Measurements from ENCODE around the gene VWA8.

The VWA8 gene

DNA sequence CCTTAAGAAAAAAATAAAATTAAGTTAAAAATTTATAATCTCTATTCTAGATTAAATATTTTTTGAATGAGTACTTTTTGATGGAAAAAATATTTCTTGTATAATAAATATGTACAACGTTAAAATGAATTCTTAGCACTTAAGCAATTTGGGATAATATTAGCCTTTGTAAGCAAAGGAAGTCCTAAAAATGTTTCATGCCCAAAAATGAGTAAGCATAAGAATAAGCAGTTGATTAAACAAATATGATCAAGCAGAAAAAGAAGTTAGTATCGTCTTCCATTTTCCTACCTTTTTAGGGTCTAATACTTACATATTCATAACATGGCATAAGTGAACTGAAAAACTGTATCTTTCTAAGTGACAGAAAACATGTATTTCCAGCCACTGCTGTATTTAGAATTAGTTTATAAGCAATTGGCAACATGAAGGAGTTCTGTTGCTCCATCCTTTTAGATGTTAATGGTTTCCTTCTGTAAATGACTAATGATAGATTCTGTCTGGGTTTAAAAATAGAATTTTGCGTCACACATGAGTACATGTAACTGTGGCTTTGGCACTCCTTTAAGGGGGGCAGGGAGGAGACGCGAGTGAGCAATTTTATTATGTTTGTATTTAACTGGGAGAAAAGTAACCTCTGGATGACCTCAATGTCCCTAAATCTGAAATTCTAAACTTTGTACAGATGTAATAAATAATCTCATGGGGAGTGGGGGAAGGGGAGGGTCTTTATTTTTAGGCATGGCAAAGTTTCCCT is 266.2 kb downstream of the VWA8 start:
- no peaks in the 10 kb centered on the region for H3K9me3 Mint-ChIP-seq
- H3K4me1 Mint-ChIP-seq = peaks cover 13% of the 10 kb centered on the region
- peaks cover 27% of the 10 kb centered on the region for H3K36me3 Mint-ChIP-seq
- DNase-seq (ENCODE audit: low spot score in 2 of 2) = no peak
- H3K27me3 Mint-ChIP-seq = no peaks in the 10 kb centered on the region
- peak; percentile 64 for ATAC-seq (ENCODE audit: low read depth)
- H3K27ac Mint-ChIP-seq = no peak overlapping the region
- no peak overlapping the region for H3K4me3 Mint-ChIP-seq

DNA sequence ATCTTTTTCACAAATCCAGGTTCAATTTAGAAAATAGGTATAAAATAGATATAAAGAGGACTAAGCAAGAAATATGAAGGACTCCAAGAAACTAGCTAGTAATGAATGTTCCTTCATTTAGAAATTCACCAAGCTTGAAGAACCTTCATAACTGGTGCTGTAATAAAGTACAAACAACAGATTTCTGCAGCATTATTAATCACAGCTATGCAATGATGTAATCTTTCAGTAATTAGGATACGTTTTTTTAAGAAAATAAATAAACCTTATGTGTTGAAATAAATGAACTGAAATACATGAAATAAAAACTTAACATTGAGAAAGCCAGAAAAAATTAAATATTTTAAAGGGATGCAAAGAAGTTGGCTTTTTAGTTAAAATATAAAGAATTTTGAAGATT is 267.5 kb downstream of the VWA8 start:
- Mint-ChIP-seq H3K9me3 (no peaks in the 10 kb centered on the region), H3K27me3 (no peaks in the 10 kb centered on the region), H3K27ac (no peak overlapping the region), H3K4me3 (no peak overlapping the region), H3K36me3 (peaks cover 27% of the 10 kb centered on the region), H3K4me1 (peaks cover 13% of the 10 kb centered on the region)
- ATAC-seq (ENCODE audit: low read depth) (no peak), DNase-seq (ENCODE audit: low spot score in 2 of 2) (no peak)

GRCh38 chr13:41691274-41691673 is 269.6 kb downstream of the VWA8 start:
- DNase-seq (ENCODE audit: low spot score in 2 of 2) (no peak), ATAC-seq (ENCODE audit: low read depth) (no peak)
- no peaks in the 10 kb centered on the region for H3K27me3 Mint-ChIP-seq
- no peaks in the 10 kb centered on the region for H3K9me3 Mint-ChIP-seq
- H3K4me3 Mint-ChIP-seq = no peak overlapping the region
- peaks cover 20% of the 10 kb centered on the region for H3K36me3 Mint-ChIP-seq
- peaks cover 6% of the 10 kb centered on the region for H3K4me1 Mint-ChIP-seq
- no peak overlapping the region for H3K27ac Mint-ChIP-seq

DNA sequence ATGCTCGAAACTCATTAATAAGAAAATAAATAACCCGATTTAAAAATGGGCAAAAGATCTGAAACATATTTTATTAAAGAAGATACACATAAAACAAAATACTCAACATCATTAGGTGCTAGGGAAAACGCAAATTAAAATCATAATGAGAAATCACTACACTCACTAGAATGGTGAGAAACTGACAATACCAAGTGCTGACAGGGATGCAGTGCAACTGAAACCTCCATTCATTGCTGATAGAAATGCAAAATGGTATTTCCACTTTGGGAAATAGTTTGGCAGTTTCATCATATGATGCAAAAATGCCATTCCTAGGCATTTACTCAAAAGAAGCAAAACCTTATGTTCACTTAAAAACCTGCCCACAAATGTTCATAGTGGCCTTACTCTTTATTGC is 278.1 kb downstream of the VWA8 start:
- Mint-ChIP-seq H3K27ac (no peak overlapping the region), H3K27me3 (no peaks in the 10 kb centered on the region), H3K9me3 (no peaks in the 10 kb centered on the region), H3K4me1 (no peaks in the 10 kb centered on the region), H3K36me3 (peaks cover 25% of the 10 kb centered on the region), H3K4me3 (no peak overlapping the region)
- no peak for DNase-seq (ENCODE audit: low spot score in 2 of 2)
- no peak for ATAC-seq (ENCODE audit: low read depth)

DNA sequence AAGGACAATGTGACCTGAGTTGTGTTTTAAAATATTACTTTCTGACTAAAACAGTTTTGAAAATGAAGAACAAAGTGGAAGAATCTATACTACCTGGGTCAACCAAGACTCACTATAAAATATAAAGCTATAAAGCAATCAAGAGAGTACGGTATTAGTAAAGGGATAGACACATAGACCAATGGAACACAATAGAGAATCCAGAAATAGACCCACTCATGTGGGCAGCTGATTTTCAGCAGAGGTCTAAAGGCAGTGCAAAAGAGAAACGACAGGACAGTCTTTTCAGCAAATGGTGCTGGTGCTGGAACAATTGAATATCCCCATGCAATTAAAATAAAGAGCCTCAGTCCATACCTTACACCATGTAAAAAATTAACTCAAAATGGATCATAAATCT is 278.9 kb downstream of the VWA8 start:
- Mint-ChIP-seq H3K27ac (no peak overlapping the region), H3K9me3 (no peaks in the 10 kb centered on the region), H3K4me1 (no peaks in the 10 kb centered on the region), H3K4me3 (no peak overlapping the region), H3K27me3 (no peaks in the 10 kb centered on the region), H3K36me3 (peaks cover 25% of the 10 kb centered on the region)
- DNase-seq (ENCODE audit: low spot score in 2 of 2) (no peak), ATAC-seq (ENCODE audit: low read depth) (no peak)

GRCh38 chr13:41681587-41681986 is 279.3 kb downstream of the VWA8 start:
- Mint-ChIP-seq H3K27me3 (no peaks in the 10 kb centered on the region), H3K4me1 (no peaks in the 10 kb centered on the region), H3K9me3 (no peaks in the 10 kb centered on the region), H3K4me3 (no peak overlapping the region), H3K27ac (no peak overlapping the region), H3K36me3 (peaks cover 25% of the 10 kb centered on the region)
- DNase-seq (ENCODE audit: low spot score in 2 of 2) = no peak
- no peak for ATAC-seq (ENCODE audit: low read depth)

- Mint-ChIP-seq H3K27me3 (no peaks in the 10 kb centered on the region), H3K36me3 (peaks cover 28% of the 10 kb centered on the region), H3K4me1 (no peaks in the 10 kb centered on the region), H3K27ac (no peak overlapping the region), H3K9me3 (no peaks in the 10 kb centered on the region), H3K4me3 (no peak overlapping the region)
- DNase-seq (ENCODE audit: low spot score in 2 of 2) (no peak), ATAC-seq (ENCODE audit: low read depth) (no peak)
These were observed 280.0 kb downstream of the VWA8 start for GRCh38 chr13:41680900-41681299.

GRCh38 chr13:41678848-41679247 is 282.1 kb downstream of the VWA8 start:
- Mint-ChIP-seq H3K4me3 (no peak overlapping the region), H3K27ac (no peak overlapping the region), H3K36me3 (peaks cover 28% of the 10 kb centered on the region), H3K27me3 (no peaks in the 10 kb centered on the region), H3K4me1 (no peaks in the 10 kb centered on the region), H3K9me3 (no peaks in the 10 kb centered on the region)
- ATAC-seq (ENCODE audit: low read depth) (no peak), DNase-seq (ENCODE audit: low spot score in 2 of 2) (no peak)

DNA sequence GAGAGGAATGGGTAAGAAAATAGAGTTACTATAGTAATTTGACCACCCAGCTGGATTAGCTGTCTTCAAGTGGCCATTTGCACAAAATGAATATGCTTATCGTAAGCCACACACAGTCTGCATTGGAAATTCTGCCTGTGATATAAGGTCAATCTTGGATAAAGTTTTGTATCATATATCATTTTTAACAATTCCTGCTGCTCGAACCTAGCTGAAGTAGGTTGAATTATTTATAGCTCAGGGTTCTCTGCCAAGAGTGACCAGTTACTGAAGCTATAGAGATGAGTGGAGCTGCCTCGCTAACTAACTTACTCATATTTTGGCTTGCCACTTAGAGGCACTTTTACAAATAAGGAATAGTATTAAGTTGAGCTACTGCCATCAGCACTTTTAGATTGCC is 282.7 kb downstream of the VWA8 start:
- DNase-seq (ENCODE audit: low spot score in 2 of 2) (no peak), ATAC-seq (ENCODE audit: low read depth) (no peak)
- H3K27ac Mint-ChIP-seq = no peak overlapping the region
- H3K4me3 Mint-ChIP-seq = no peak overlapping the region
- H3K36me3 Mint-ChIP-seq = peaks cover 24% of the 10 kb centered on the region
- no peaks in the 10 kb centered on the region for H3K9me3 Mint-ChIP-seq
- no peaks in the 10 kb centered on the region for H3K4me1 Mint-ChIP-seq
- no peaks in the 10 kb centered on the region for H3K27me3 Mint-ChIP-seq

DNA sequence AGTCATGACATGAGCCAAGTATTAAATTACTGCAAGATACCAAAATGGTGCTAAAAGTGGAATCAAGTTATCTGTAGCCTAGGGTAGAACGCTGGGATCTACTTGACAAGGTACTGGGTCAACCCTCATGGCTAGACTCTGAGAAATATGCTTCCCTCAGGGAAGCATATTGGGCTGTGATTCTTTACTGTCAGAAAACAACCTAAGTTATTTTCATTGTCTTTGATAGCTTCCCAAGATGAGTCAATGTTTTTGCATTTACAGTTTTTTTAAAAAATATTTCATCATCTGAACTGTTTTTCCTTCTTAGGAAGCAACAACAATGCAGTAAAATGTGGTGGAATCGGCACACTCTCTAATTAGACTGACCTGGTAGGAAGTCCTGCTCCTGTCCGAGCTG is 285.6 kb downstream of the VWA8 start:
- DNase-seq (ENCODE audit: low spot score in 2 of 2) (no peak), ATAC-seq (ENCODE audit: low read depth) (no peak)
- Mint-ChIP-seq H3K4me1 (no peaks in the 10 kb centered on the region), H3K27me3 (no peaks in the 10 kb centered on the region), H3K9me3 (no peaks in the 10 kb centered on the region), H3K27ac (no peak overlapping the region), H3K36me3 (peaks cover 21% of the 10 kb centered on the region), H3K4me3 (no peak overlapping the region)

- DNase-seq (ENCODE audit: low spot score in 2 of 2) = no peak
- Mint-ChIP-seq H3K27me3 (no peaks in the 10 kb centered on the region), H3K27ac (no peak overlapping the region), H3K4me1 (no peaks in the 10 kb centered on the region), H3K9me3 (no peaks in the 10 kb centered on the region), H3K4me3 (no peak overlapping the region), H3K36me3 (peaks cover 23% of the 10 kb centered on the region)
- ATAC-seq (ENCODE audit: low read depth) = no peak
These were observed 286.7 kb downstream of the VWA8 start for GRCh38 chr13:41674246-41674645.

DNA sequence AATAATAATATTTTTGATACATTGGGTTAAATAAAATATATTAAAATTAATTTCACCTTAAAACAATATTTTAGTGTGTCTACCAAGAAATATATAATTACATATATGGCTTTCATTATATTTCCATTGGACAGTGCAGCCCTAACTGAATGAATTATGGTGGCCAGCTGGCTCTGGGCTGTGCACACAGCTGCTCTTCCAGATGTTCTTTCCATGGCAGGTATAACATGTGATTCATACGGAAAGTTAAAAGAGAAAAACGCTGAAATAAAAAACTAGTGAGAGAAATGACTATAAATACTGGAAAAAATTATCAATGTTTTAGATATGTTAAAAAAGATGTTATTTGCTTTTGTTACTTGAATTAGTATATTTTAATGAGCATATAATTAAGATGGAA is 287.3 kb downstream of the VWA8 start:
- ATAC-seq (ENCODE audit: low read depth) = no peak
- Mint-ChIP-seq H3K4me3 (no peak overlapping the region), H3K27ac (no peak overlapping the region), H3K9me3 (no peaks in the 10 kb centered on the region), H3K27me3 (no peaks in the 10 kb centered on the region), H3K4me1 (no peaks in the 10 kb centered on the region), H3K36me3 (peaks cover 24% of the 10 kb centered on the region)
- no peak for DNase-seq (ENCODE audit: low spot score in 2 of 2)

DNA sequence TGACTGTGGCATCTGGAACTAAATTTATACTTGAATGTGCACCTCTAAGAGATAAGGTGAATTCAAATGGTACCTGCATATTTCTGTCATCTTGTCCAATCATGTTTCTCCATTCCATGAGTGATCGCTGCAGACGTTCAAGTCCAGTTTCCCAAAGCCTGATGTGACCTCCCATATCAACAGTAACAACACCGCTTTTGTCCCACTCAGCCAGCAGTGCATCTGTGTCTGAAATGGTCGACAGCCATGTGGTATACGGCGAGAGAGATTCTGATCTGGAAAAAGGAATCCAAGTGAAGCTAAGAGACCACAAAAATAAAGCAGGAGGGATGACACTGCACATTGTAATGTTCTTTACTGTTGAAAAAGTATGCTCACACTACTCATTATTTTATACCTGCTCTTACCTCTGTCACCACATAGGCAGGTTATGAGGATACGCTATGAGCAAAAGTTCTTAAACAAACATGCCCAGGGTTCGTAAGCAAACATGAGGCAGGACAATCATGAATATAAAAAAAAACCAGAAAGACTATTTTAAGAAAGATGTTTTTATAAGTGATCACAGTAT is 290.0 kb downstream of the VWA8 start:
- no peaks in the 10 kb centered on the region for H3K4me1 Mint-ChIP-seq
- H3K4me3 Mint-ChIP-seq = no peak overlapping the region
- peaks cover 26% of the 10 kb centered on the region for H3K36me3 Mint-ChIP-seq
- no peak overlapping the region for H3K27ac Mint-ChIP-seq
- no peak for DNase-seq (ENCODE audit: low spot score in 2 of 2)
- ATAC-seq (ENCODE audit: low read depth) = no peak
- no peaks in the 10 kb centered on the region for H3K9me3 Mint-ChIP-seq
- peaks cover 4% of the 10 kb centered on the region for H3K27me3 Mint-ChIP-seq

- no peaks in the 10 kb centered on the region for H3K4me1 Mint-ChIP-seq
- H3K36me3 Mint-ChIP-seq = peaks cover 29% of the 10 kb centered on the region
- H3K9me3 Mint-ChIP-seq = no peaks in the 10 kb centered on the region
- H3K4me3 Mint-ChIP-seq = no peak overlapping the region
- H3K27me3 Mint-ChIP-seq = peaks cover 14% of the 10 kb centered on the region
- peak; percentile 90 for ATAC-seq (ENCODE audit: low read depth)
- H3K27ac Mint-ChIP-seq = no peak overlapping the region
- peak in 1 of 2 donors; percentile 45 for DNase-seq (ENCODE audit: low spot score in 2 of 2)
These were observed 292.7 kb downstream of the VWA8 start for GRCh38 chr13:41668130-41668757.

DNA sequence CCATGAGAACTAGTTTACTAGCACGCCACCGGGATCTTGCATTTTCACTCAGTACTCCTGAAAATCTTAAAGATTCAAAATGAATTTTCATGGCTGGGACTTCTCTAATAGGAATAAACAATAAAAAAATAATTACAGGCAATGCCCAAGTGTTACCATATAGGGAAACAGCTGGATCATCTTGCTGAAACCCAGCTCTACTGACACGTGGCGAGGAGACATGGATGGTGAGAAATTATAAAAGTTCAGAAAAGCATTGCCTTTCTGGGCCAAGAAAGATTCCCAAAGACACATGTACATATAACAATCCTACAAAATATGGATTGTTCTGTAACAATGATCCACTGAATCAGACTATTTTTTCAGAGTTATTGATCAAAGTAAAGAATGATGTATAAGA is 294.3 kb downstream of the VWA8 start:
- no peak overlapping the region for H3K4me3 Mint-ChIP-seq
- H3K27me3 Mint-ChIP-seq = peaks cover 14% of the 10 kb centered on the region
- H3K9me3 Mint-ChIP-seq = no peaks in the 10 kb centered on the region
- no peak for ATAC-seq (ENCODE audit: low read depth)
- peaks cover 29% of the 10 kb centered on the region for H3K36me3 Mint-ChIP-seq
- DNase-seq (ENCODE audit: low spot score in 2 of 2) = no peak
- H3K27ac Mint-ChIP-seq = no peak overlapping the region
- no peaks in the 10 kb centered on the region for H3K4me1 Mint-ChIP-seq

All from memory B cell (primary cell).